ENCODE measurements around the gene APBB2. TPM values are rescaled to one million over a fixed set of nuclear protein-coding genes. Genes with fewer than 3 reads are reported as not detected.
A peak's percentile ranks its signal among the peaks of the same experiment; 100 is the strongest.
"Not testable (repeated sequence)": the region's sequence is repeated elsewhere in the genome, so short reads cannot be mapped to it uniquely, and the experiment has no call there.

The APBB2 gene
- total and polyA plus RNA-seq, 4 donors, result 22.7 to 101 (median 64.4) TPM

- intact Hi-C loops (cut with DNase I), result no loop called here
- H3K27me3 ChIP-seq (ENCODE audit: control insufficient read depth in 1 of 2, insufficient read depth in 2 of 2, low read length in 1 of 2), result no peaks in the 10 kb centered on the region
- 2 to 8% methylated on average over 5 of the region's 5 CpGs for WGBS, 2 donors
- ATAC-seq (ENCODE audit: low FRiP score), result peak; percentile 69
- no peaks in the 10 kb centered on the region for H3K36me3 ChIP-seq (ENCODE audit: control insufficient read depth in 1 of 2, insufficient read depth in 2 of 2, low read length in 1 of 2)
- H3K4me1 ChIP-seq (ENCODE audit: control insufficient read depth in 1 of 2, insufficient read depth in 2 of 2, low read length in 2 of 2), result peaks cover 2 to 7% of the 10 kb centered on the region in 2 donors
- peak overlapping the region; percentile 2 to 31 for H3K27ac ChIP-seq (ENCODE audit: low read depth in 1 of 2, low read length in 2 of 2)
- H3K9me3 ChIP-seq (ENCODE audit: control insufficient read depth, low read length), result no peaks in the 10 kb centered on the region
- H3K4me3 ChIP-seq (ENCODE audit: low read length in 2 of 2), result no peak overlapping the region
- no peak for DNase-seq
Observed at GRCh38 chr4:41154814-41155177, 59.5 kb downstream of the APBB2 start.

GRCh38 chr4:41154010-41154813 lies 60.1 kb downstream of the APBB2 start:
- DNase-seq (no peak), ATAC-seq (ENCODE audit: low FRiP score) (no peak)
- H3K27ac ChIP-seq (ENCODE audit: low read depth in 1 of 2, low read length in 2 of 2), result peak overlapping the region in 1 of 2 donors; percentile 2
- 43 to 69% methylated on average over 6 of the region's 6 CpGs for WGBS, 2 donors
- peaks cover 2 to 7% of the 10 kb centered on the region in 2 donors for H3K4me1 ChIP-seq (ENCODE audit: control insufficient read depth in 1 of 2, insufficient read depth in 2 of 2, low read length in 2 of 2)
- H3K9me3 ChIP-seq (ENCODE audit: control insufficient read depth, low read length), result no peaks in the 10 kb centered on the region
- H3K27me3 ChIP-seq (ENCODE audit: control insufficient read depth in 1 of 2, insufficient read depth in 2 of 2, low read length in 1 of 2), result no peaks in the 10 kb centered on the region
- H3K4me3 ChIP-seq (ENCODE audit: low read length in 2 of 2), result no peak overlapping the region
- H3K36me3 ChIP-seq (ENCODE audit: control insufficient read depth in 1 of 2, insufficient read depth in 2 of 2, low read length in 1 of 2), result no peaks in the 10 kb centered on the region
- intact Hi-C loops (cut with DNase I), result no loop called here

GRCh38 chr4:41150401-41150800 lies 63.9 kb downstream of the APBB2 start:
- 71 to 76% methylated on average over 2 of the region's 2 CpGs for WGBS, 2 donors
- peaks cover 8 to 17% of the 10 kb centered on the region in 2 donors for H3K4me1 ChIP-seq (ENCODE audit: control insufficient read depth in 1 of 2, insufficient read depth in 2 of 2, low read length in 2 of 2)
- H3K4me3 ChIP-seq (ENCODE audit: low read length in 2 of 2), result no peak overlapping the region
- H3K36me3 ChIP-seq (ENCODE audit: control insufficient read depth in 1 of 2, insufficient read depth in 2 of 2, low read length in 1 of 2), result no peaks in the 10 kb centered on the region
- no peaks in the 10 kb centered on the region for H3K9me3 ChIP-seq (ENCODE audit: control insufficient read depth, low read length)
- DNase-seq (no peak), ATAC-seq (ENCODE audit: low FRiP score) (no peak)
- intact Hi-C loops (cut with DNase I), result no loop called here
- H3K27ac ChIP-seq (ENCODE audit: low read depth in 1 of 2, low read length in 2 of 2), result no peak overlapping the region
- H3K27me3 ChIP-seq (ENCODE audit: control insufficient read depth in 1 of 2, insufficient read depth in 2 of 2, low read length in 1 of 2), result no peaks in the 10 kb centered on the region

GRCh38 chr4:41149568-41149967 lies 64.8 kb downstream of the APBB2 start:
- WGBS, 2 donors, result 72 to 81% methylated on average over 4 of the region's 4 CpGs
- intact Hi-C loops (cut with DNase I), result loop anchor here in 1 of 2 donors (5.0 kb wide), 1 partner anchor 63 kb away; the partner anchor contains the start of gene APBB2

GRCh38 chr4:41148931-41149330 lies 65.4 kb downstream of the APBB2 start:
- Histone ChIP-seq H3K27me3 (ENCODE audit: control insufficient read depth in 1 of 2, insufficient read depth in 2 of 2, low read length in 1 of 2) (no peaks in the 10 kb centered on the region), H3K27ac (ENCODE audit: low read depth in 1 of 2, low read length in 2 of 2) (no peak overlapping the region), H3K4me3 (ENCODE audit: low read length in 2 of 2) (no peak overlapping the region), H3K36me3 (ENCODE audit: control insufficient read depth in 1 of 2, insufficient read depth in 2 of 2, low read length in 1 of 2) (no peaks in the 10 kb centered on the region), H3K4me1 (ENCODE audit: control insufficient read depth in 1 of 2, insufficient read depth in 2 of 2, low read length in 2 of 2) (peaks cover 11 to 21% of the 10 kb centered on the region in 2 donors), H3K9me3 (ENCODE audit: control insufficient read depth, low read length) (no peaks in the 10 kb centered on the region)
- intact Hi-C loops (cut with DNase I), result loop anchor here in 1 of 2 donors (5.0 kb wide), 1 partner anchor 63 kb away; the partner anchor contains the start of gene APBB2
- WGBS, 2 donors, result 40 to 45% methylated on average over 4 of the region's 4 CpGs
- DNase-seq, result no peak
- ATAC-seq (ENCODE audit: low FRiP score), result no peak

More at GRCh38 chr4:41149568-41149967, 64.8 kb downstream of the APBB2 start:
- H3K4me3 ChIP-seq (ENCODE audit: low read length in 2 of 2); H3K27ac ChIP-seq (ENCODE audit: low read depth in 1 of 2, low read length in 2 of 2); H3K27me3 ChIP-seq (ENCODE audit: control insufficient read depth in 1 of 2, insufficient read depth in 2 of 2, low read length in 1 of 2); ATAC-seq (ENCODE audit: low FRiP score); H3K9me3 ChIP-seq (ENCODE audit: control insufficient read depth, low read length); DNase-seq; H3K36me3 ChIP-seq (ENCODE audit: control insufficient read depth in 1 of 2, insufficient read depth in 2 of 2, low read length in 1 of 2): not testable (repeated sequence)
- peaks cover 11 to 23% of the 10 kb centered on the region in 2 donors for H3K4me1 ChIP-seq (ENCODE audit: control insufficient read depth in 1 of 2, insufficient read depth in 2 of 2, low read length in 2 of 2)

DNA sequence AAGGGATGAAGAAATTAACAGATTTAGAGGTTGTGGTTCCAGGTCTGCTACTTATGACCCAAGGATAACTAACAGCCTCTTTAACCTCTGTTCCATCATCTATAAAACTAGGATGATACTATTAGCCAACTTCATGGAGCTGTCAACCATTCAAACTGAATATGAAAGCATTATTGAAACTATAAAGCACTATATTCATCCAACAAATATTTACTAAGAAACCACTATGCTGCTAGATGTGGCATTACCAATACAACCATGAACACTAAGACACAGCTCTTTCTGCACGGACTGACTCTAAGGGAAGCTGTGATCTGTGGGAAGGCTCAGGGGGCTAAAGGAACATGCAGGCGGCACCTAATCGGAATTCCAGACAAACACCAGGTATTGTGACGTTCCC lies 66.0 kb downstream of the APBB2 start:
- intact Hi-C loops (cut with DNase I), result loop anchor here in 1 of 2 donors (5.0 kb wide), 1 partner anchor 64 kb away; the partner anchor contains the start of gene APBB2
- Histone ChIP-seq H3K4me1 (ENCODE audit: control insufficient read depth in 1 of 2, insufficient read depth in 2 of 2, low read length in 2 of 2) (peaks cover 13 to 20% of the 10 kb centered on the region in 2 donors), H3K36me3 (ENCODE audit: control insufficient read depth in 1 of 2, insufficient read depth in 2 of 2, low read length in 1 of 2) (no peaks in the 10 kb centered on the region), H3K9me3 (ENCODE audit: control insufficient read depth, low read length) (no peaks in the 10 kb centered on the region), H3K27me3 (ENCODE audit: control insufficient read depth in 1 of 2, insufficient read depth in 2 of 2, low read length in 1 of 2) (no peaks in the 10 kb centered on the region), H3K4me3 (ENCODE audit: low read length in 2 of 2) (no peak overlapping the region), H3K27ac (ENCODE audit: low read depth in 1 of 2, low read length in 2 of 2) (peak overlapping the region in 1 of 2 donors; percentile 64)
- DNase-seq (no peak), ATAC-seq (ENCODE audit: low FRiP score) (no peak)
- WGBS, 2 donors, result 84 to 88% methylated on average over 4 of the region's 4 CpGs

- H3K27me3 ChIP-seq (ENCODE audit: control insufficient read depth in 1 of 2, insufficient read depth in 2 of 2, low read length in 1 of 2); H3K4me3 ChIP-seq (ENCODE audit: low read length in 2 of 2); H3K36me3 ChIP-seq (ENCODE audit: control insufficient read depth in 1 of 2, insufficient read depth in 2 of 2, low read length in 1 of 2); DNase-seq; ATAC-seq (ENCODE audit: low FRiP score); H3K9me3 ChIP-seq (ENCODE audit: control insufficient read depth, low read length): not testable (repeated sequence)
- Histone ChIP-seq H3K4me1 (ENCODE audit: control insufficient read depth in 1 of 2, insufficient read depth in 2 of 2, low read length in 2 of 2) (peaks cover 13 to 25% of the 10 kb centered on the region in 2 donors), H3K27ac (ENCODE audit: low read depth in 1 of 2, low read length in 2 of 2) (peak overlapping the region in 1 of 2 donors; percentile 16)
- intact Hi-C loops (cut with DNase I), result loop anchor here in 1 of 2 donors (5.0 kb wide), 1 partner anchor 65 kb away; the partner anchor contains the start of gene APBB2
- 93 to 98% methylated on average over 3 of the region's 3 CpGs for WGBS, 2 donors
Observed at GRCh38 chr4:41147570-41147969, 66.8 kb downstream of the APBB2 start.

- H3K27ac ChIP-seq (ENCODE audit: low read depth in 1 of 2, low read length in 2 of 2), result peak overlapping the region; percentile 29 to 97
Observed at GRCh38 chr4:41146716-41147506, 67.4 kb downstream of the APBB2 start.

More at GRCh38 chr4:41146716-41147506, 67.4 kb downstream of the APBB2 start:
- Histone ChIP-seq H3K4me1 (ENCODE audit: control insufficient read depth in 1 of 2, insufficient read depth in 2 of 2, low read length in 2 of 2) (peaks cover 13 to 29% of the 10 kb centered on the region in 2 donors), H3K9me3 (ENCODE audit: control insufficient read depth, low read length) (no peaks in the 10 kb centered on the region), H3K4me3 (ENCODE audit: low read length in 2 of 2) (peak overlapping the region in 1 of 2 donors; percentile 15), H3K27me3 (ENCODE audit: control insufficient read depth in 1 of 2, insufficient read depth in 2 of 2, low read length in 1 of 2) (no peaks in the 10 kb centered on the region), H3K36me3 (ENCODE audit: control insufficient read depth in 1 of 2, insufficient read depth in 2 of 2, low read length in 1 of 2) (no peaks in the 10 kb centered on the region)
- ATAC-seq (ENCODE audit: low FRiP score), result peak; percentile 61
- peak; percentile 67 to 81 for DNase-seq
- intact Hi-C loops (cut with DNase I), result loop anchor here in 1 of 2 donors (5.0 kb wide), 1 partner anchor 65 kb away; the partner anchor contains the start of gene APBB2
- WGBS, 2 donors, result 20% methylated on average over 14 of the region's 14 CpGs
